ENCODE results near the gene CDC42BPG.

The CDC42BPG gene

DNA sequence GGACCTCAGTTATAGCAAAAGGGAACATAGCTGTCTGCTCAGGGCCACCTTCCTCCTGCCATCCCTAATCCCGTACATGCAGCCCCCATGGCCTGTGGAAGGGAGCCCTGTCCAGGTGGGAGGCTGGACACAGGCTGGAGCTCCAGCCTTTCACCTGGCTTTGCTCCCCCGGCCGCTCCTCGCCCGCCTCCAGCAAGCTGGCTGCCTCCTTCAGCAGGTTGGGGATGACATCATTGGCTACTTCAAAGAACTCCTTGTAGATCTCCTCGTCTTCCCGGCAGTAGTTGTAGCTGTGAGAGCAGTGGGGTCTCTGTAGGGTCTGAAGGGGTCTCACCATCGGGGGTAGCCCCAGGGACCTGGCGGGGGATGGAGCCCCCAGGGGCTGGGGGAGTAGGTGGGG, 39.0 kb downstream of the CDC42BPG start:
- DNase-seq (ENCODE audit: low read depth in 3 of 3): no peak

DNA sequence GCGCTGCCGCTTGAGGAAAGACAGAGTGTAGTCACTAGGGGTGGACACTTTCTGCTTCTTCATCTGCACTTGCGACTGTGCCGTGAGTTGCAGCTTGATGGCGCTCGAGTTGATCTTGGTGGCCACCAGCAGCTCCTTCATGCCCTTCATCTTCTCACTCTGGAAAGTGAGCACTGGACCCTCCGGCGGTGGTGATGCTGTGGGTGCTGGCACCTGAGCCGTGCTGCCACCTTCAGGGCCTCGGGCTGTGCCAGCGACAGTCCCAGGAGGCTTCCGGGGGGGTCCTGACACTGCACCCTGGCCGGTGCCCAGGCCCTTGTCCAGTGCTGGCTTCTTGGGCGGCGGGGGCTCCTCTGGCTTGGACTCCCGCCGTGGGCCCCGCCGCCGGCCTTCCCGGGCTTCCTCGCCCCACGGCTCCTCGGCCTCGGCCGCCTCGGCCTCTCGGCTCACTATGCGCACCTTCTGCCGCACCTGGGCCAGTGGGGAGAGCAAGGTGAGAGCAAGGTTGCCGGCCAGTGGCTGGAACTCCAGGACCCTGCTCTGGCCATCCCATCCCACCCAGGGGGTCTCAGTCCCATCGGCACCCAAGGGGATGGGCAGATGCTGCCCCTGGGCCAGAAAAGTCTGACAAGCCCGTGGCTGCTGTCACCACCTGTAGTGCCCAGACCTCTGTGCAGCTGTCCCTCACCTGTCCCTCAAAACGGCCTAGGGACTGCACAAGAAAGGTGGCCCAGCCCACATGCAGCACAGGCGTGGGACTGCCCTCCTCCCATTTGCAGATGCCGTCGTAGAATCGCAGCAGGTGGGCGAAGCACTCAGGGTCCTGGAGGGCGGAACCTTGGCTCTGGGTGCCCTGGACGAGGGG, 39.9 kb downstream of the CDC42BPG start:
- DNase-seq (ENCODE audit: low read depth in 3 of 3): no peak

DNA sequence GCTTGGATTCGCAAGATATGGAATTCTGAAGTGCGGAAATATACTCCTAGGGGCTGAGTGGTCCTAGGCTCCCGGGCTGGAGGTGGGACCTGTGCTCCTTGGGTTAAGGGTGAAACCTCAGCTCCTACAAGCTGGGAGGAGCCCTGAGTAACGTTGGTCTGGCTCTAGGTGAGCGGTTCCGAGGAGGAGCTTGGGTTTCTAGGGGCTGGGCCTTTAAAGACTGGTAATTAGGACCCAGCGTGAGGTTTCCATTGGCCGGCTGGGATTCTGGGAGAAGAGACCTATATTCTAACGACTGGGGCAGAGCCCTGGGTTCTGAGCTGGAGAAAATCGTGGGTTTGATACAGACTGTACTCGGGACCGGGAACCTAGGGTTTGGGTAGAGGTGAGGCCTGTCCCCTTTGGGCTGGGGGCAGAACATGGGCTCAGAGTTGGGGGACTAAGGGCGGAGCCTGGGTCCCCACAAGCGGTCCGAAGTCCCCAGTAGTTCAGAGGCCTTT, 40.6 kb downstream of the CDC42BPG start:
- no peak for DNase-seq (ENCODE audit: low read depth in 3 of 3)

DNA sequence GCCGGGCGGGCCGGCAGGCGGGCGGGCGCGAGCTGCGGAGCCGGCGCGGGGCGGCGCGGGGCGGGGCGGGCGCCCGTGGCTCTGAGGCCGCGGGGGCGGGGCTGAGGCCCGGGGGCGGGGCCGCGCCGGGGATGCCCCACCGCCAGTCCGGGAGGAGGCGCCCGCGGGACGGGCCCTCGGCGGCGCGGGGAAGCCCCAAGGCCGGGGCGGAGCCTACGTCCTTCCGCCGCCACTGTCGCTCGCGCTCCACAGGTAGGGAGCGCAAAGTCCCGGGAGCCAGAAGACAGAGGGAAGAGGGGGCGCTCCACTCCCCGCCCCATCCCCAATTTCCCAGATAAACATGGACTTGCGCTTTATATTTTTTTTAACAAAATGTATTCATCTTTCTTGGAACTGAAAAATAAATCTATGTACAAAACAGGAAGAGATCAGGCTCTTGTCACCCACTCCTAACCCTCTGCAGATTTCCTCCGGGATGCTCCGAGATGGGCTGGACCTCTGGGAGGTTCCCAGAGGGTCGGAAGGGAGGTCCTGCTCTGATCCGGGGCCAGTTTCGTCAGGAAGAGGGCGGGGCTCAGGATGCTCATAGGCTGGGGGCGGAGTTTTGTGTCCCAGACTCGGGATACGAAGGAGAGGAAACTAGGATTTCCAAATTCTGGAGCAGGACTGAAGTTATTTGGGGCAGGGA, 41.2 kb downstream of the CDC42BPG start, which contains the start of gene MAP4K2:
Gene MAP4K2, minus strand, starts transcription at position 57 of the 688 bp plus-strand sequence. CDS start 65 bp downstream, outside the sequence.
- peak; percentile 58 to 82 (median 69) for DNase-seq (ENCODE audit: low read depth in 3 of 3)

DNA sequence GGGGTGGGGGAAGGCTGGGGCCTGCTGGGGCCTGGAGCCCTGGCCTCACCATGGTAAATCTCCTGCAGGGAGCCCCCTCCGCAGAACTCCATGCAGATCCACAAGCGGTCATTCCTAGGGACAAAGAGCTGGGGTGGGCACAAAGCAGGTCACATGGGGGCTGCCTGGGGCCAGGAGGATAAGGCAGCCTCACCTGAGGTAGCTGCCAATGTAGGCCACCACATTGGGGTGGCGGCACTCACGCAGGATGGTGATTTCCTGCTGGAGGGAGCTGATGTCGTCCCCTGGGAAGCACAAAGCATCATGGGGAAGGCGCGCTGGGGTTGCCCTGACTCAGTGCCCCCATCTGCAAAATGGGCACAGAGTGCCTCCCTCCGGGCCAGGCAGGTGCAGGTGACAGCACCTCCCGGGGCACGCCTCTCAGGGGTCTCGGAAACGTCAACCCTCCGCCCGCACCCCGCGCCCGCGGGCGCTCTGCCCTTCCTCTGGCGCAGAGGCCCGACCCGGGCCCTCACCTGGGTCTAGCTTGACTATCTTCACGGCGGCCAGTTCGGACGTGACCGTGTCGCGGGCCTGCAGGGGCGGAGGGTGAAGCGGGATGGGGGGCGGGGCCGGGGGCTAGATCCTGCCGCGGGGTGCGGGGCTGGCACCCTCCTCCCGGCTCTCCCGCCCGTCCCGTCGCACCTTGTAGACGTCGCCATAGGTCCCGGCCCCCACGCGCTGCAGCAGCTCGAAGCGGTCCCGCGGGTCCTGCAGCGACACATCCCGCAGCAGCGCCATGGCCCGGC, 41.9 kb downstream of the CDC42BPG start:
- DNase-seq (ENCODE audit: low read depth in 3 of 3): peak in 1 of 3 experiments; percentile 40

DNA sequence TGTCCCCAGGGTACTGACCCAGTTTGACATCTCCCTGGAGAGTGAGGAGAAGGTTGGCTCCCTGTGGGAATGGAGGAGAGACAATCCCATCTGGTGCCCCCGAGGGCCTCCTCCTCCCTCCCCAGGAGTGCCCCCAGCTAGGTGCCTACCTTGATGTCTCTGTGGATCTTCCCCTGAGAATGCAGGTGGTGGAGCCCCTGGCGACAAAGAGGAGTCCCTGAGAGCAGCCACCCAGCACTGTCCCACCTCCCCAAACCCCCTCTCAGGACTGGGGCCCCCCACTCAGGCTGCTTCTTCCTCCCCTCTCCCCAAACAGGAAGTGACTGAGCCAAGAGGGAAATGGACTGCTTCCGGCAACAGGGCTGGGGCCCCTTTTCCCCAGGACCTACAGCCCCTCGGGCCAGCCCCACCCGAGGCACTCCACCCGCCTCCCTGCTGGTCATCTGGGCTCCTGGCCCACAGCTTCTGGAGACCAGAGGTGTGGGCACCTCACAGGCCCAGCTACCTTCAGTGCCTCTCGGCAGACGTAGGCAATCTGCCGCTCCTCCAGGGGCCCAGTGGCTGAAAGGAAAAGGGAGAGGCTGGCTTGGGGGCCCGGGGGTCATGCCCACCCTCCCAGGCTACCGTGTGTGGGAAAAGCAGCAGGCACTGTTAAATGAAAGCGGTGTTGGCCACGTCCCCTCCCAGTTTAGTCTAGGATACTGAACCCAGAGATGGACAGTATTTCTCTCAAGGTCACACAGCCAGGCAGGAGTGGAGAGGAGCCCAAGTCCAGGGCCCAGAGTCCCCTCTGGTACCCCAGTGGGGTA, 42.7 kb downstream of the CDC42BPG start:
- DNase-seq (ENCODE audit: low read depth in 3 of 3): no peak

DNA sequence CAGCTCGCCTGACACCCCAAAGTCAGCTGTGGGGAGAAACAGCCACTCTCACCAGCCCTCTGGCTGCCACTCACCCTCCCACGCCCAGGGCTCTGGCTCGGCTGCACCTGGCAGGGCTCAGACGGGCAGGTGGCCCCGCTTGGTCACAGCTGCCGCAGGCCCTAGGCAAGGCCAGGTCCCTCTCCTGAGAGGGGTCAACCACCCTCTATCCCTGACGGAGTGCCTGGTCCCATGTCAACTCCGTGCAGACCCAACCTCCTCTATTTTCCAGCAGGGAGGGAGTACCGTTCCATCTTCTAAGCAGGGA, 43.3 kb downstream of the CDC42BPG start:
- DNase-seq (ENCODE audit: low read depth in 3 of 3): no peak

DNA sequence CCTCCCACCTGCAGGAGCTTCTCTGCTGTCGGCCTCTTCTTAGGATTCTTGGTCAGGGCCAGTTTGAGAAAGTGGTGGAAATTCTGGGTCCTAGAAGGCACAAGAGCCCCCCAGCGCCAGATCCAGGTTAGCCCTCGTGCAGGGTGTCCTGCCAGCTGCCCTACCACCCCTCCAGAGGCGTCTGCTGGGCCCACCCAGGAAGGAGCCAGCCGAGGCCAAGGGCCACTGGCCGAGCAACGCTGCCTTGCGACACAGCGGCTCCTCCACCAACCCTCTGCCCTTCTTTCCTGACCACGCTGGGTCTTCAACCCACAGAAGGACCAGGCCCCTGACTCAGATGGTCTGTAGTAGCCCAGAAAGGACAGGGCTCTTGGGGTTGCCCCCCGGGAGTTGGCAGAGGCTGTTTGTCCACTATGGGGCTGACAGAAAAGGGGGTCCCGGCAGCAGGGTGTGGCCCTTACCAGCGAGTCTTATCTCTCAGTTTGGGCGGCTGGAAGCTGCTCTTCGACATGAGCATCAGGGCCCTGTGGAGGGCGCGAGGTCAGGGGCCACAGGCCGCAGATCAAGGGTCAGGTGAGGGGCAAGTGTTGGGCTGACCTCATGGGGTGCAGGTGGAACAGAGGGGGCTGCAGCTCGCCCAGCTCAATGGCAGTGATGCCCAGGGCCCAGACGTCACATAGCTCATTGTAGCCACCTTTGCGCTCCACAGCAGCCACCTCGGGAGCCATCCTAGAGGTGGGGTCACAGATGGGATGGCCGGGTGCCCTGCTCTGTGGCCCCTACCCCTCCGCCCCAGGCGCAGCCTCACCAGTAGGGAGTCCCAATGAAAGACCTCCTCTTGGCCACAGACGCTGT, 43.9 kb downstream of the CDC42BPG start:
- no peak for DNase-seq (ENCODE audit: low read depth in 3 of 3)

DNA sequence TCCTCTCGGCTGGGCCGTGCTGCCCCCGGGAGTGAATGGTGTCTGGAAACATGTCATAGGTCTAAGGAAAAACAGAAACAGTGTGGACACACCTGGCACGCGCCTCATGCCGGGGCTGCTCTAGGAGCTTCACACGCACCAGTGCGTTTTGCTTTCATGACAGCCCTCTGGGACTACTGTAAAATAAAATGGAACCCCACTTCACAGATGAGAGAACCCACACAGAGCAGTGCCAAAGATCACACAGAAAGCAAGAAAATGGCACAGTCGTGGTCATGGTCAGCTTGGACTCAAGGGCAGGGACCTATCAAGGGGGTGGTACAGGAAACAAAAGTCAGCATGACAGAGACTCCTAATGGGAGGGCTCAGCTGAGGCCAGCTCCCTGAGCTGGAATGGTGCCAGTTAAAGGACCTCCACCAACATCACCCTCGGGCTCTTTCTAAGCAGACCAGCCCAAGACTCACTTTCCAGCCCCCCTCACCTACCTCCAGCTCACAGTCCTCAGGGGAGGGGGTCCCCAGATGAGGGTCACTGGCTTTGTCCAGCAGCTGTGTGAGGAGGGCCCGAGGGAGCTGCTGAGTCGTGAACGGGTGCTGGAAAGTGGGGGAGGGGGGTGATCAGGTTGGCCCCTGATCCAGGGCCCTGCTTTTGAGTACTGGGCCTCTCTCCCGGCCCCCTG, 44.7 kb downstream of the CDC42BPG start:
- DNase-seq (ENCODE audit: low read depth in 3 of 3): no peak

DNA sequence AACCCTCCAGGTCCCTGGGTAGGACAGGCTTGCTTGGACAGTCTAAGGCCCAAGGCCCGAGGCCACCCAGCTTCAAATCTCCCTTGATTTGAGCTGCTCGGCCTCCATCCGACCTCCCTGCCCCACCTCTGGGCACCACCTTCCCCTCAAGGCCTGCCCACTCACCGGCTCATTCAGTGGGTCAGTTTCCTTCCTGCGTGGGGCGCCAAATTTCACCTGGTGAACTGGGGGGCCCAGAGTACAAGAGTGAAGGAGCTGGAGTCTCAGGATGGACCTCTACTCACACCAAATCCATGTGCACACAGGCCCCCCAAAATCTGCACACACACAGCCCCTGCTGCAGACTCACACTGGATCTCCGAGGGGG, 45.2 kb downstream of the CDC42BPG start:
- no peak for DNase-seq (ENCODE audit: low read depth in 3 of 3)

DNA sequence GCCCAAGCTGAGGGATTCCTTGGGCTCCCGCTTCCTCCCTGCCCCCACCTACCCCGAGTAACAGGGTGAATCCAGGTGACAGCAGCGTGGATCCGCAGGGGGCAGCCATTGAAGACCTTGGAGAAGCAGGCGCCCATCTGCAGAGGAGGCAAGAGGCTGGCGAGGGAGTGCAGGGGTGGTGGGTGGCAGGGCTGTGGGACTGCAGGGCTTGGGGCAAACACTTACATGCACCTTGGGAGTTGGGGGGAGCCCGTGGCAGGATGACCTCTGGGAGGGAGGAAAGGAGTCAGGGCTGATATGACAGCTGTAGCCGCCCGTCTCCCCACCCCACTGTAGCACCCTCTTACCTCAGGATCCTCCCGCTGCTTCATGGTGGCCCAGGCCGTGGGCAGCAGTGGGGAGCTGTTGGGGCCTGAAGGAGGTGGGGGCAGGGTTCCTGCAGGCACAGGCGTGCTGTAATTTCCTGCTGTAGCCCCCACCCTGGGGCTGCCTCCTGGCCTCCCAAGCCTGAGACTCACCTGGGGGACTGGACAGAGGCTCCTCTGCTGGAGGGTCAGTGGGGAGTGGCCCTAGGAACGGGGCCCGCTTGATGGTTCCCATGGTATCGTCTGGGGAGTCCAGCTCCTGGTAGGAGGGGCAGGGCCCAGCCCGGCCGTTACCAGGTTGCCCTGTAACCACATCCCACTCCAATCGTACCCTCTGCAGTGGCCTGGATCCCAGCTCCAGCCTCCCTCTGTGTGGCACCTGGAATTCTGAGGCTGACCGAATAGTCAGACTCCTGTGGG, 47.5 kb downstream of the CDC42BPG start:
- DNase-seq (ENCODE audit: low read depth in 3 of 3): no peak

DNA sequence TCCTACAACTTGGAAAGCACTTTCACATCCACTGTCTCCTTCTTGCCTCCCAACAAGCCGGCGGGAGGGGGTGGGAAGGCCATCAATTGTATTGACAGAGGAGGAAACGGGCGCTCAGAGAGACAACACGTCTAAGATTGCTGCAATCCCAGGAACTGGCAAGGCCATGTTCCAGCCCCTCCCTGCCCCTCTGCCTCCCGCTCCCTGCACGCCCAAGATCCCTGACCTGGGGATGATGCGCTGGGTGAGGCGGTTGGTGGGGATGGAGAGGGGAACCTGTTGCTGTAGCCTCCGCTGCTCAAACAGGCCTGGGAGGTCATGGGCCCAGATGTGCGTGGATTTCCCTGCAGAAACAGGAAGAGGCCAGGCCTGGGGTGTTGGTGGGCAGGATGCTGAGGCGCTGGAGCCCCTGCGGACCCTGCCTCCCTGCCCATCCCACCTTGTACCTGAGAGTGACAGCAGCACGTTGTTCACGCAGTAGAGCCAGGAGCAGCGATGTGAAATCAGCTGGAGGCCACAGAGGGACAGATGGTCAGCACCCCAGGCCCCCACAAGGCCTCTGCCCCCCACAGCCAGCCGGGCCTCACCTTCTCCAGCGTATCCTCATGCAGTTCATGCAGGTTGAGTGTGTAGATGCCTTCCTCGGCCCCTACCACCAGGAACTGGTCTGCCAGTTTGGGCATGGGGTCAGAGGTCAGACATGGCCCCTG, 48.3 kb downstream of the CDC42BPG start:
- no peak for DNase-seq (ENCODE audit: low read depth in 3 of 3)

DNA sequence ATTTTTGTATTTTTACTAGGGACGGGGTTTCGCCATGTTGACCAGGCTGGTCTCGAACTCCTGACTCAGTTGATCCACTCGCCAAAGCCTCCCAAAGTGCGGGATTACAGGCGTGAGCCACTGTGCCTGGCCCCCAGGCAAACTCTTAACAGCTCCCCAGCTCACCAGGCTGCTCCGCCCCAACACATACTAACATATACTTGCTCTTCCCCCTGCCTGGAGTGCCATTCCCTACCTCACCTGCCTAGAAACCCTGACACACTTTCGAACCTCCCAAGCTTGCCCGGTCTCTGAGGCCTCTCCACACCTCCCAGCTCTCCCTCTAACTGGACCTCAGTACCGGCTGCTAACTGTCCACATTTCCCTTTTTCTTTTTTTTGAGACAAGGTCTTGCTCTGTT, 49.9 kb downstream of the CDC42BPG start:
- DNase-seq (ENCODE audit: low read depth in 3 of 3): no peak

DNA sequence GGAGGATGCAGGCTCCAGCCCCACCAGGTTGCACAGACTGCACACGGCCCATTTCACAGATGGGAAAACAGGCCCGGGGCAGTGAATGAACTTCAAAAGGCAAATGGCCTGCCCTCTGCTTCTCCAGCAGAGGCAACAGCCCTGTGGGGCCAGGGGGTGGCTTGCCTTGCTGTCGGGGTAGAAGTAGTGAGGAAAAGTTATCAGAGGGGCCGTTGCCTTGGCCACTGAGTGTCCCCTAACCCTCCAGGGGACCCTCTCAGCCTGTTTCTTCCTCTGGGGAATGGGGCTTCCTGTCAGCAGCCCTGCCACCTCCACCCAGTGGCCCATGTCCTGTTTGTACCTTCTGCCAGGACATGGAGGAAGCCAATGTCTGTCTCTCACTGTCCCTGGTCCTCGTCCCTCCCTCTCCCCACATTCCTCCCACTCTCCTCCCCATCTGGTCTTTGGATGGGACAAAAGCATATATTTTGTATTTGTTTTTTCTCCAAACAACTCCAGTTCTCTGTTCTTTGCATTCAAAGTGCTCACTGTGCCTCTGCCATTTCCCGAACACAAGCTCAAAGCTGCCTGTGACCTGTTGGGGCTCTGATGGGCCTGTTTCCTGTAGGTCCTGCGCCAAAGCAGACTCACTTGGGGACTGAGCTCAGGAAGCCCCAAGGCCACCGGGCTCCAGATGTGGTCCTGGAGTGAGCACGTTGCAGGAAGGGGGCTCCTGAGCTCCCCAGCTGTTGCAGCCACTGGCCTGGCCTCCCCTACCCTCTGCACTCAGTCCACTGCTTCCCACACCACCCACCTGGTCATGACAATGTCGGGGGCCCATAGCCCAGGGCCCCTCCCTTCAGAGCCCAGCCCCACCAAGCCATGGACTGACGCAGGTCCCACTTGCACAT, 50.9 kb downstream of the CDC42BPG start:
- DNase-seq (ENCODE audit: low read depth in 3 of 3): no peak

DNA sequence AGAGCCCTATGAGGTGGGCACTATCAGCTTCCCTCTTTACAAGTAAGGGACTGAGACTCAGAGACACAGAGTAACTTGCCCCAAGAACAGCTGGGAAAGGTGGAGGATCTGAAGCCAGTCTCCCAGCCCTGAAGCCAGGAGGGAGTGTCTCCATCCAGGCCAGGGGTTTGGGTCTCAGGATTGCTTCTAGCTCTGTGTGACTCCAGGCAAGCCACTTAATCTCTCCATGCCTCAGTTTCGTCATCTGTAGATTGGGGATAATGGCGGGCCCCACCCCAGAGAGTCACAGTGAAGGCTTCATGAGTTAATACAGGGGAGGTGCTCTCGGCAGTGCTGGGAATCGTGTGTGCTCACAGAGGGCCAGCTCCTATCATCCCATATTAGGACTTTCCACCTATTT, 52.0 kb downstream of the CDC42BPG start:
- DNase-seq (ENCODE audit: low read depth in 3 of 3): no peak

DNA sequence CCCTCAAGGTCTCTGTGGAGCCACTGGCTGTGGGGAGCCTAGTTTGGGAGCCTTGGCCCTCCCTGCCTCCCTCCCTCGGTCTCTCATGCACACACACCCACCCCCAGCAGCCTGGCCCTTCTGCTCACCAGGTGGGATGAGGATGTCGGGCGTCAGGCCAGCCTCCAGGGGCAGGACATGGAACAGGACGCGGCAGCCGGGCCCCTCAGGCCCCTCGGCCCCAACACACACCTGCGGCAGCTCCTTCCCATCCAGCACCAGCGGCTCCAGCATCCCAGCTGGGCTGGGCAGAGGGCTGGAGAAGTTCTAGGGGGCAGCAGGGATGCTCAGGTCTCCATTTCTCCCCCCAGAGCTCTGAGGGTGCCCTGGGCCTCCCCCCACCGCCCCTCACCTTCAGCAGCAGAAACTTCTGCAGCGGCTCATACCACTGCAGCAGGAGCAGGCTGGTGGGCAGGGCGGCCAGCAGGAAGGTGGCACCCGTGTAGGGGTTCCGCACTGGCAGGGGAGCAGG, 52.6 kb downstream of the CDC42BPG start:
- DNase-seq (ENCODE audit: low read depth in 3 of 3): no peak

Measured in stimulated activated CD4-positive, alpha-beta T cell treated with anti-CD3 and anti-CD28 coated beads, TNF-alpha, amount 100 ng/mL, for 24 hours (primary cell).